GM10248 (cell line): Measurements from ENCODE around the gene ABLIM1.

Experiments used
- CTCF ChIA-PET: fragments of 300-600 bp; sonication (Branson Sonifier 250); formaldehyde crosslinking; extraction: SDS; loops from one replicate; lab custom pipeline; 2021; ENCODE audit warnings: antibody characterized with exemption; lab: Yijun Ruan, JAX
- POLR2A ChIA-PET: fragments of 350-650 bp; sonication (Branson Sonifier 250); formaldehyde crosslinking; extraction: SDS; loops from one replicate; lab custom pipeline; 2020; ENCODE audit warnings: antibody characterized with exemption; lab: Yijun Ruan, JAX
- DNase-seq: peaks from one replicate; pipeline ENCODE4 v3.0.0; 2012; ENCODE audit errors: extremely low spot score
- TF ChIP-seq, protein P1 (sequence below): IDR thresholded peaks from 2 replicates; pipeline ENCODE4 v1.5.1; 2012; ENCODE audit warnings: mild to moderate bottlenecking, low read depth; ENCODE audit errors: extremely low read depth, missing control alignments, control extremely low read depth

ABLIM1 gene

DNA sequence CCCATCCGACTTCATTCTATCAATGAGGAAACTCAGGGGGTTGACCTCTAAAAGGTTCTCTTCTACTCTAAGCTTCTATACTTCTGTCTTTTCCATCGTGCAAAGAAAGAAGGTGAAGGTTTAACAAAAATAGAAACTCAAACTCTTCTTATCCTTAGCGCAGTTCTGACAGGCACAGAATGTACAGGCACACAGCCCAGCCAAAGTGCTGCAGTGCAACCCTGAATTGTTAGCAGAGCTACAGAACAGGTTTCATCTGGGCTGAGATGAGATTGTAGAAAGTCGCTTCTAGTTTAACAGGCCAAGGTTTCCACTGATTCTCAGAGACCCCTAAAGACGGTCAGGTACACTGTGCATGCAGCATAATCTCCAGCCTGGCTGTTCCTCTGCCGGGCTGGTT lies 174.5 kb downstream of the ABLIM1 start:
- POLR2A ChIA-PET, result no interaction called here
- CTCF ChIA-PET, result interaction anchor here (0.9 to 2.0 kb wide), 4 partner anchors 12 to 302 kb away, joined by 4 to 10 read pairs (median 6); no protein-coding TSS in a partner anchor
- no peak for DNase-seq
- TF ChIP-seq, protein P1, sequence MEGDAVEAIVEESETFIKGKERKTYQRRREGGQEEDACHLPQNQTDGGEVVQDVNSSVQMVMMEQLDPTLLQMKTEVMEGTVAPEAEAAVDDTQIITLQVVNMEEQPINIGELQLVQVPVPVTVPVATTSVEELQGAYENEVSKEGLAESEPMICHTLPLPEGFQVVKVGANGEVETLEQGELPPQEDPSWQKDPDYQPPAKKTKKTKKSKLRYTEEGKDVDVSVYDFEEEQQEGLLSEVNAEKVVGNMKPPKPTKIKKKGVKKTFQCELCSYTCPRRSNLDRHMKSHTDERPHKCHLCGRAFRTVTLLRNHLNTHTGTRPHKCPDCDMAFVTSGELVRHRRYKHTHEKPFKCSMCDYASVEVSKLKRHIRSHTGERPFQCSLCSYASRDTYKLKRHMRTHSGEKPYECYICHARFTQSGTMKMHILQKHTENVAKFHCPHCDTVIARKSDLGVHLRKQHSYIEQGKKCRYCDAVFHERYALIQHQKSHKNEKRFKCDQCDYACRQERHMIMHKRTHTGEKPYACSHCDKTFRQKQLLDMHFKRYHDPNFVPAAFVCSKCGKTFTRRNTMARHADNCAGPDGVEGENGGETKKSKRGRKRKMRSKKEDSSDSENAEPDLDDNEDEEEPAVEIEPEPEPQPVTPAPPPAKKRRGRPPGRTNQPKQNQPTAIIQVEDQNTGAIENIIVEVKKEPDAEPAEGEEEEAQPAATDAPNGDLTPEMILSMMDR, result no peak

DNA sequence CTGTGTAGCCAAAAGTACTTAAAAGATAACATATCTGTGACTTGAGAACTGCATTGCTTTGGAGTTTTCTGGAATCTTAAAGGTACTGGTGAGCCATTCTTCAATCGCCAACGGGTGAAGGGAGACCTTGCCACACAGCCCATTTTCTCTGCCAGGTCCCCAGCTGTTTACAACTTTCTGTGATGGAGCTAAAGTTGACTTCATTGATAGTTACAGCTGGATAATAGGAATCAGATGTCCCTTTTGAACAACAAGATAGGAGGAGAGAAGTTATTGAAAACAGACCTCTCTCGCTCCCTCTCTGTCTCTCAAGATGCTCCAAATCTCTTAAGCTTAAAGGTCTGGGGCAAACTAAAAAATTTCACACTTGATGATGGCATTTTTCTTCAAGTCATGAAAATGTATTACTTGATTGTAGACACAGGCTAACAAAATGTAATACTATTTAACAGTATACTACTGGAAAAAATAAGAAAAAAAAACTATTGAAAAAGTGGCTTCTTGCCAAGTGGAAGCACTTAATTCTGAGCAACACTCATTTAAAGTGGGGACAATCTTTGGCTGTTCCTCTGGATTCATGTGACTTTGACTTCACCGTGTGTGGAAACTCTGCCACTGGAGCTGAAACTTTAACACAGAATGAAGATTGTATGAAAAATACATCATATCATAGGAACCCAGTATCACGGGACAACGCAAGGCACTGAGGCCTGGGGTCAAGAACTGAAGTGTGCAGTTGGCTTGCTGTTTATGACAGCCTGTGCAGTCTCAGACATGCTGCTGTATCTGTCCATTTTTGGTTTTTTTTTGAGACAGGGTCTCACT lies 175.4 kb downstream of the ABLIM1 start:
- TF ChIP-seq, protein P1, result no peak
- CTCF ChIA-PET, result interaction anchor here (0.9 to 2.5 kb wide), 10 partner anchors 8 to 339 kb away, joined by 3 to 17 read pairs (median 4); partner anchors contain the start of gene FHIP2A
- POLR2A ChIA-PET, result no interaction called here
- DNase-seq, result no peak

DNA sequence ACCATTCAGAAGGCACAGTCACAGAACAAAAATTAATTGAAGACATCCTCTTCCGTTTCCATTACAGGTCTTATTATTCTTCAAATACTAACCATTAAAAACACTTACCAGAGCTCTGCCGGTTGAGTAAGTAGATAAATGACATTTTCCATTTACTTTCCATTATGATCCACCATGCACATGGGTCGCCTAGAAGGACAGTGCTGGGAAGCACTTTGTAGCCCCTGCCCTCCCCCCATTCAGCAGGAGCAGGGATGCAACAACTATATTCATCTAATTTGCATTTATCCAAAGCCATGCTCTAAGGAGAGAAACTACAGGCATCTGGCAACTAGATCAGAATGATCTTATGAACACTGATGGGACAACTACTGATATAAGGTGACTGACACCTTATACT lies 177.0 kb downstream of the ABLIM1 start:
- no peak for DNase-seq
- ChIA-PET POLR2A (no interaction called here), CTCF (interaction anchor here (1.4 to 2.5 kb wide), 2 partner anchors 10 to 16 kb away, joined by 4 to 17 read pairs; no protein-coding TSS in a partner anchor)
- TF ChIP-seq, protein P1, result no peak

DNA sequence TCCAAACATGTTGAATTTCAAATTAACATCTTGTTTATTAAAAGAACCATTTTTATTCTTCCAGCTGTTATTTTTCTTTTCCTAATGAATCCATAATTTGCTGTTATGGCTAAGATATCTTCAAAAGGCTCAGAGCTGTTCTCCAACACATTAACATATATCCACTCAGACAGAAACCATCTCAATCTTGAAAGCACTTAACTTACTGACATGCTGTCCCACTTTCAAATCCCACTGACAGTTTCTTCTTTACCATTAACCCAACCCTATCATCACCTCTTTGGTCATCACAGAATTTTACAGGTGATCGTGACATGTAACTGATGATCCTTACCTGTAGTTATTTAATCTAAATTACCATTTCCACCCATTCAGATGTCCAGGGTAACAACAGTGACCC lies 178.2 kb downstream of the ABLIM1 start:
- DNase-seq, result no peak
- ChIA-PET CTCF (interaction anchor here (1.3 to 1.6 kb wide), 4 partner anchors 9 to 400 kb away, joined by 3 to 12 read pairs (median 4); no protein-coding TSS in a partner anchor), POLR2A (no interaction called here)
- TF ChIP-seq, protein P1, result no peak

DNA sequence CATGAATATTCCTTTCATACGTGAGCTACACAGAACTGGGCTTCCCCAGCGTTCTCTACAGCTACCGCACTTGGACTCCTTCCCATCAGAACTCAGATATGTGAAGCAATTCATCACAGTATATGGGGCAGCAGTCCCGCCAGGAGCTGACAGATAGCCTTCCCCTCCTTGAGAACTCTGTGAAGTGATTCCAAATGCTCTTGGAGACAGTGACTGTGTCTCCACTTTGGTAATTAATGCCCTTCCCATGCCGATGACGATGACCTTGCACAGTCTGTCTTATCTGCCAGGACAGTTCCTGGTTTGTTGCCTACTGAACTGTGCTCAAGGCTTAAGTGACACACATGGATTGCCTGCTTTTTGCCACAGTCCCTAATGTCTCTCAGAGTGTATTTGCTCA lies 178.8 kb downstream of the ABLIM1 start:
- ChIA-PET POLR2A (no interaction called here), CTCF (interaction anchor here (1.0 to 1.6 kb wide), 5 partner anchors 8 to 401 kb away, joined by 3 to 12 read pairs (median 4); no protein-coding TSS in a partner anchor)
- TF ChIP-seq, protein P1, result no peak
- DNase-seq, result no peak

DNA sequence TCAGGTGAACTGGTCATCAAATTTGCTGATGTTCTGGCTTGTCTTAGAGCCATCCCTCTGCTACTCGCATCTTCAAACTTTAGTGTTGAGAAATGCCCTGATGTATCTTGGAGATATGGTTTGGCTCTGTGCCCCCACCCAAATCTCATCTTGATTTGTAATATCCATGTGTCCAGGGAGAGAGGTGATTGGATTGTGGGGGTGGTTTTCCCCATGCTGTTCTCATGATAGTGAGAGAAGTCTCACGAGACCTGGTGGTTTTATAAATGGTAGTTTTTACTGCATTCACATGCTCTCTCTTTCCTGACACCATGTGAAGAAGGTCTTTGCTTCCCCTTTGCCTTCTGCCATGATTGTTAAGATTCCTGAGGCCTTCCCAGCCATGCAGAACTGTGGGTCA lies 179.8 kb downstream of the ABLIM1 start:
- CTCF ChIA-PET, result interaction anchor here (2.0 to 2.1 kb wide), 2 partner anchors 9 to 19 kb away, joined by 5 to 9 read pairs; no protein-coding TSS in a partner anchor
- POLR2A ChIA-PET, result no interaction called here
- TF ChIP-seq, protein P1, result no peak
- no peak for DNase-seq
